Measurements from ENCODE around the gene TBC1D24.

TBC1D24 gene

GRCh38 chr16:2515180-2515851 lies 40.4 kb downstream of the TBC1D24 start:
- H3K4me1 ChIP-seq (ENCODE audit: control insufficient read depth in 1 of 2, insufficient read depth in 2 of 2, low read length in 2 of 2), result peaks cover 31 to 43% of the 10 kb centered on the region in 2 experiments
- no peak overlapping the region for H2BK120ac ChIP-seq (ENCODE audit: insufficient read depth, low read length, poor library complexity)
- H3K23ac ChIP-seq (ENCODE audit: low read length), result no peak overlapping the region
- H3K36me3 ChIP-seq (ENCODE audit: control insufficient read depth in 1 of 2, insufficient read depth in 2 of 2, low read length in 2 of 2), result peaks cover 19 to 22% of the 10 kb centered on the region in 2 experiments
- H2BK12ac ChIP-seq (ENCODE audit: low read length), result no peak overlapping the region
- H3K4me3 ChIP-seq (ENCODE audit: low read depth, low read length), result peak overlapping the region; percentile 99
- peak overlapping the region; percentile 74 for H3K4me2 ChIP-seq (ENCODE audit: low read length)
- peak overlapping the region; percentile 2 for H3K18ac ChIP-seq (ENCODE audit: low read length)
- peak overlapping the region; percentile 98 for H4K91ac ChIP-seq (ENCODE audit: low read depth, low read length)
- H3K9ac ChIP-seq (ENCODE audit: low read length), result peak overlapping the region; percentile 92
- H3K79me2 ChIP-seq (ENCODE audit: control insufficient read depth, insufficient read depth, low read length, poor library complexity), result peaks cover 43% of the 10 kb centered on the region
- H3K9me3 ChIP-seq (ENCODE audit: insufficient read depth, low read depth, low read length), result peaks cover 2% of the 10 kb centered on the region
- no peaks in the 10 kb centered on the region for H3K27me3 ChIP-seq (ENCODE audit: insufficient read depth, low read length)
- H3K14ac ChIP-seq (ENCODE audit: low read length), result peak overlapping the region; percentile 83
- peak overlapping the region; percentile 51 for H3K27ac ChIP-seq (ENCODE audit: low read depth, low read length)
- H3K79me1 ChIP-seq (ENCODE audit: low read length), result peaks cover 14% of the 10 kb centered on the region
- peak overlapping the region; percentile 35 for H2AK5ac ChIP-seq (ENCODE audit: low read length)
- no peak overlapping the region for H4K8ac ChIP-seq (ENCODE audit: low read depth, low read length)
- peak in 1 of 2 donors; percentile 60 for DNase-seq
- peak overlapping the region; percentile 45 for H2BK5ac ChIP-seq (ENCODE audit: low read depth, low read length, poor library complexity)
- H2AFZ ChIP-seq (ENCODE audit: insufficient read depth, low read length, poor library complexity), result no peak overlapping the region
- H3K4ac ChIP-seq (ENCODE audit: low read depth, low read length), result peak overlapping the region; percentile 98
- peak overlapping the region; percentile 20 for H4K12ac ChIP-seq (ENCODE audit: low read depth, low read length)
- no CpG with 5 or more reads among the region's 14 CpGs for WGBS (ENCODE audit: extremely low coverage, insufficient coverage, insufficient read length)

DNA sequence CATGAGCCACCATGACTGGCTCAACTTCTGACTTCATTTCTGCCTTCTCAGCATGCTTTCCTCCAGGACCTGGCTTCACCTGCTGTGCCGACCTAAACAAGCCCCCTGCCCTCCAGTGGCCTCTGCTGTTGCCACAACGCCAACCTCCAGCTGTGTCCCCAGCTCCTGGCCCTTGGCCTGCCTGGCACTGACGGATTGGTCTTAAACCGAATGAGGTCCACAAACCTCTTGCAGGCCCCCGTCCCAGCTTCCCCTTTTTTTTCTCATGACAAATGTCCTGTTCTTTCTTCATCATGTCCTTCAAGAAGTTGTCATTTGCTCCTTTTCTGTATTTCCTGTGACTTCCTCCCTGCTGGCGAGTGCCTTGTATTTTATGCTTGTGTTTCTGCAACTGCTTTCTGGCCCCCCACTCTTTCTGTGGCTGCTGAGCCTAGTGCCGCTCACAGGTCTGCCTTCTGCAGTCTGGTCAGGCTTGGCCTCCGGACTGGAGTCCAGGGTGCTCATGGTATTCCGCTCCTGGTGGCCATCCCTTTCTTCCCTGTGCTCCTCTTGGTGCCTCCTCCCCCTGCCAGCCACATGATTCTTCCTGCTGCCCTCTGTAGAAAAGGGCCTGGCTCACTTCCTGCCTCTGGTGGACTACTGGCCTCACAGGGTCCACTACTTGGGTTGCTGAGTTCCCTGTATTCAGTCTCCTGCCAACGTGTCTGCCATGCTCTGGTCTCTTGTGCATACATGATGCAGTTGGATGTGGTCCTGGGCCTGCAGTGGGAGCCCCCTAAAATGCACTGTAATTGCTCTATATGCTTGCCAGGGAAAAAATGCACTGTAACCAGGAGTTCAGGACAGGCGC lies 41.7 kb downstream of the TBC1D24 start:
- Histone ChIP-seq H4K12ac (ENCODE audit: low read depth, low read length) (no peak overlapping the region), H3K79me1 (ENCODE audit: low read length) (peaks cover 18% of the 10 kb centered on the region), H3K23ac (ENCODE audit: low read length) (no peak overlapping the region), H3K27ac (ENCODE audit: low read depth, low read length) (no peak overlapping the region), H3K4ac (ENCODE audit: low read depth, low read length) (peak overlapping the region; percentile 98), H3K14ac (ENCODE audit: low read length) (no peak overlapping the region), H3K79me2 (ENCODE audit: control insufficient read depth, insufficient read depth, low read length, poor library complexity) (peaks cover 46% of the 10 kb centered on the region), H3K36me3 (ENCODE audit: control insufficient read depth in 1 of 2, insufficient read depth in 2 of 2, low read length in 2 of 2) (peaks cover 22% of the 10 kb centered on the region in 2 experiments), H4K91ac (ENCODE audit: low read depth, low read length) (no peak overlapping the region), H3K4me3 (ENCODE audit: low read depth, low read length) (no peak overlapping the region), H3K9ac (ENCODE audit: low read length) (no peak overlapping the region), H2AK5ac (ENCODE audit: low read length) (no peak overlapping the region), H3K9me3 (ENCODE audit: insufficient read depth, low read depth, low read length) (peaks cover 2% of the 10 kb centered on the region), H3K27me3 (ENCODE audit: insufficient read depth, low read length) (no peaks in the 10 kb centered on the region), H2BK12ac (ENCODE audit: low read length) (no peak overlapping the region), H3K18ac (ENCODE audit: low read length) (no peak overlapping the region), H3K4me2 (ENCODE audit: low read length) (no peak overlapping the region), H2AFZ (ENCODE audit: insufficient read depth, low read length, poor library complexity) (peak overlapping the region; percentile 50), H3K4me1 (ENCODE audit: control insufficient read depth in 1 of 2, insufficient read depth in 2 of 2, low read length in 2 of 2) (peaks cover 38 to 52% of the 10 kb centered on the region in 2 experiments), H4K8ac (ENCODE audit: low read depth, low read length) (no peak overlapping the region), H2BK120ac (ENCODE audit: insufficient read depth, low read length, poor library complexity) (no peak overlapping the region), H2BK5ac (ENCODE audit: low read depth, low read length, poor library complexity) (no peak overlapping the region)
- no peak for DNase-seq
- no CpG with 5 or more reads among the region's 11 CpGs for WGBS (ENCODE audit: extremely low coverage, insufficient coverage, insufficient read length)

DNA sequence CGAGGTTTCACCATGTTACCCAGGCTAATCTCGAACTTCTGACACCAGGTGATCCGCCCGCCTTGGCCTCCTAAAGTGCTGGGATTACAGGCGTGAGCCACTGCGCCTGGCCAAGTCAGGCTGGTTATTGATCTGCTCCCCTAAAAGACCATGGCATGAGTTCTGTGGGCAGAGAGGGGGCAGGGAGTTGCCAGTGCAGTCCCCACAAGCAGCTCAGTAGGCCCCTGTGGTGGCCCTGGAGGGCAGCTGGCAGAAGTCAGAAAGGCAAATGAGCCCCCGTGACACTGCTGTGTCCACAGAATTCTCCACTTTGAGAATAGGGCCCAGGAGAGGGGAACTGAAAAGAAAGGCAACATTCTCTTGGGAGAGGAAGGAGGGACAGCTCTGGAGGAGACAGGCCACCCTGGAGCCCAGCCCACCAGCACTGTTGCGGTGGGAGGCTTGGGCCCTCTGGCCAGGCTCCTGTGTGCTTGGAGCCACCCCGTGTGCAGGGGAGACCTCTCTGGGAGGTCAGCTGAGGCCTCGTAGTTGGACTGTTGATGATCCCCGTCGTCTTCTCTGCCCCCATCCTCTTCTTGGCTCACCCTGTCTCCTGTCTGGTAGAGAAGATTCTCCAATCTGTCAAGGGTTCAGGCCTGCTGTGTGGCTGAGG lies 43.2 kb downstream of the TBC1D24 start:
- Histone ChIP-seq H3K27ac (ENCODE audit: low read depth, low read length) (no peak overlapping the region), H3K4ac (ENCODE audit: low read depth, low read length) (peak overlapping the region; percentile 98), H3K4me3 (ENCODE audit: low read depth, low read length) (no peak overlapping the region), H3K4me2 (ENCODE audit: low read length) (no peak overlapping the region), H3K9ac (ENCODE audit: low read length) (no peak overlapping the region), H3K14ac (ENCODE audit: low read length) (no peak overlapping the region), H3K36me3 (ENCODE audit: control insufficient read depth in 1 of 2, insufficient read depth in 2 of 2, low read length in 2 of 2) (peaks cover 25 to 26% of the 10 kb centered on the region in 2 experiments), H4K8ac (ENCODE audit: low read depth, low read length) (no peak overlapping the region), H4K12ac (ENCODE audit: low read depth, low read length) (no peak overlapping the region), H2BK12ac (ENCODE audit: low read length) (no peak overlapping the region), H2AFZ (ENCODE audit: insufficient read depth, low read length, poor library complexity) (no peak overlapping the region), H2AK5ac (ENCODE audit: low read length) (no peak overlapping the region), H3K79me2 (ENCODE audit: control insufficient read depth, insufficient read depth, low read length, poor library complexity) (peaks cover 46% of the 10 kb centered on the region), H3K18ac (ENCODE audit: low read length) (no peak overlapping the region), H3K9me3 (ENCODE audit: insufficient read depth, low read depth, low read length) (no peaks in the 10 kb centered on the region), H4K91ac (ENCODE audit: low read depth, low read length) (no peak overlapping the region), H3K79me1 (ENCODE audit: low read length) (peaks cover 18% of the 10 kb centered on the region), H3K23ac (ENCODE audit: low read length) (no peak overlapping the region), H2BK120ac (ENCODE audit: insufficient read depth, low read length, poor library complexity) (no peak overlapping the region), H2BK5ac (ENCODE audit: low read depth, low read length, poor library complexity) (no peak overlapping the region), H3K4me1 (ENCODE audit: control insufficient read depth in 1 of 2, insufficient read depth in 2 of 2, low read length in 2 of 2) (peaks cover 36 to 49% of the 10 kb centered on the region in 2 experiments), H3K27me3 (ENCODE audit: insufficient read depth, low read length) (no peaks in the 10 kb centered on the region)
- DNase-seq, result no peak
- no CpG with 5 or more reads among the region's 12 CpGs for WGBS (ENCODE audit: extremely low coverage, insufficient coverage, insufficient read length)

Measured in trophoblast cell (in vitro differentiated cells and primary cell).